Right cardiac atrium (tissue), 5 donors: Measurements from ENCODE around the gene TSPAN7. TPM values are rescaled to one million over a fixed set of nuclear protein-coding genes. Genes with fewer than 3 reads are reported as not detected.

Source experiments
- ATAC-seq, 2 donors: fragments of 200-7000 bp; cut with Tn5 transposase; one replicate each; pipeline versions ENCODE4 v1.8.0 to v1.9.1; 2020; ENCODE audit warnings: moderate library complexity in 2 of 2, mild to moderate bottlenecking in 1 of 2
- DNase-seq, 3 donors: peaks; one replicate each; pipeline ENCODE4 v3.0.0-alpha.2; 2020
- H3K27ac ChIP-seq: one replicate; pipeline ENCODE4 v1.5.1; 2013; ENCODE audit warnings: mild to moderate bottlenecking, low read length, control low read depth, moderate library complexity
- H3K27me3 ChIP-seq: one replicate; pipeline ENCODE4 v1.6.1; 2013; ENCODE audit not compliant: control insufficient read depth, insufficient read depth
- H3K4me1 ChIP-seq: one replicate; pipeline ENCODE4 v1.6.1; 2013; ENCODE audit warnings: low read length; ENCODE audit not compliant: control insufficient read depth, insufficient read depth
- H3K4me3 ChIP-seq: one replicate; pipeline ENCODE4 v1.5.1; 2013; ENCODE audit warnings: low read length, control low read depth
- H3K9me3 ChIP-seq: one replicate; pipeline ENCODE4 v1.6.1; 2013; ENCODE audit warnings: low read length; ENCODE audit not compliant: control insufficient read depth
- WGBS: extraction: QIAGEN DNeasy Blood & Tissue Kit; methylation state at CpG from one replicate; pipeline ENCODE4 v1.1.7; 2013; 5-methylcytosine and 5-hydroxymethylcytosine counted together
- intact Hi-C, 4 donors: fragments of 100-400 bp; cut with DNase I; formaldehyde crosslinking; loops; one replicate each; pipeline versions ENCODE4 v1.11.0 to v1.14.0; 2022 to 2023
- polyA plus RNA-seq: library from polyadenylated mRNA; stranded (reverse); fragments of 200-250 nt; gene quantifications from one replicate; pipeline ENCODE4 v1.2.3, GENCODE V29; 2013
- total RNA-seq, 4 donors: library from RNA; stranded (reverse); fragmentation: NEBNext Ultra II Directional; extraction: Animal tissue kit (Norgen Biotek cat#: 25700); gene quantifications; one replicate each; pipeline ENCODE4 v1.2.1, GENCODE V29; 2021
- donor health status: healthy with polysubstance abuse.
- donor health status: DM: no; HTN: yes; CAD: no.
- donor health status: DM: no; HTN: no; CAD: no.
- donor health status: DM: no; HTN: yes; CAD: no; lungs with severe emphysema.
- donor health status: DM: yes; HTN: yes; CAD: no.

TSPAN7 gene
- total and polyA plus RNA-seq, 5 donors, result 113 to 196 (median 127) TPM

GRCh38 chrX:38558686-38559085, 2.7 kb upstream of the TSPAN7 start:
- Histone ChIP-seq H3K27me3 (no peaks in the 10 kb centered on the region), H3K27ac (no peak overlapping the region), H3K4me1 (no peaks in the 10 kb centered on the region), H3K4me3 (no peak overlapping the region), H3K9me3 (no peaks in the 10 kb centered on the region)
- intact Hi-C loops, result no loop called here
- DNase-seq, result no peak
- 98% methylated on average over 2 of the region's 2 CpGs for WGBS
- ATAC-seq, result no peak

- DNase-seq (no peak), ATAC-seq (peak; percentile 4 to 9)
- 43% methylated on average over 9 of the region's 9 CpGs for WGBS
- no peaks in the 10 kb centered on the region for H3K9me3 ChIP-seq
- H3K27ac ChIP-seq, result peak overlapping the region; percentile 59
- H3K4me3 ChIP-seq, result peak overlapping the region; percentile 91
- no peaks in the 10 kb centered on the region for H3K27me3 ChIP-seq
- no peaks in the 10 kb centered on the region for H3K4me1 ChIP-seq
- intact Hi-C loops, result no loop called here
Measured at GRCh38 chrX:38560776-38561125, 591 bp upstream of the TSPAN7 start.

- no peaks in the 10 kb centered on the region for H3K4me1 ChIP-seq
- intact Hi-C loops, result no loop called here
- peak overlapping the region; percentile 70 for H3K27ac ChIP-seq
- H3K4me3 ChIP-seq, result peak overlapping the region; percentile 91
- no peaks in the 10 kb centered on the region for H3K27me3 ChIP-seq
- DNase-seq (peak; percentile 22 to 66 (median 64)), ATAC-seq (peak; percentile 58 to 75)
- WGBS, result 1% methylated on average over 36 of the region's 38 CpGs
- no peaks in the 10 kb centered on the region for H3K9me3 ChIP-seq
Measured at GRCh38 chrX:38561951-38562719, 793 bp downstream of the TSPAN7 start.

GRCh38 chrX:38563030-38563429, 1.7 kb downstream of the TSPAN7 start:
- Histone ChIP-seq H3K4me3 (peak overlapping the region; percentile 91), H3K9me3 (no peaks in the 10 kb centered on the region), H3K4me1 (no peaks in the 10 kb centered on the region), H3K27ac (peak overlapping the region; percentile 59), H3K27me3 (no peaks in the 10 kb centered on the region)
- ATAC-seq (no peak), DNase-seq (no peak)
- WGBS, result 11% methylated on average over 5 of the region's 5 CpGs
- intact Hi-C loops, result no loop called here

GRCh38 chrX:38570396-38570795, 9.1 kb downstream of the TSPAN7 start:
- Histone ChIP-seq H3K4me3 (no peak overlapping the region), H3K4me1 (no peaks in the 10 kb centered on the region), H3K27ac (no peak overlapping the region), H3K9me3 (no peaks in the 10 kb centered on the region), H3K27me3 (no peaks in the 10 kb centered on the region)
- DNase-seq, result no peak
- intact Hi-C loops, result no loop called here
- 91% methylated on average over 1 of the region's 1 CpG for WGBS
- ATAC-seq, result no peak

GRCh38 chrX:38571058-38571457, 9.7 kb downstream of the TSPAN7 start:
- intact Hi-C loops, result no loop called here
- no peak for ATAC-seq
- no peaks in the 10 kb centered on the region for H3K4me1 ChIP-seq

GRCh38 chrX:38574858-38575257, 13.5 kb downstream of the TSPAN7 start:
- Histone ChIP-seq H3K4me3 (no peak overlapping the region), H3K27ac (no peak overlapping the region), H3K9me3 (no peaks in the 10 kb centered on the region), H3K4me1 (no peaks in the 10 kb centered on the region), H3K27me3 (no peaks in the 10 kb centered on the region)
- no peak for DNase-seq
- intact Hi-C loops, result no loop called here
- ATAC-seq, result no peak
- WGBS, result 91% methylated on average over 2 of the region's 2 CpGs

More at GRCh38 chrX:38571058-38571457, 9.7 kb downstream of the TSPAN7 start:
- Histone ChIP-seq H3K4me3 (no peak overlapping the region), H3K9me3 (no peaks in the 10 kb centered on the region), H3K27me3 (no peaks in the 10 kb centered on the region), H3K27ac (no peak overlapping the region)
- no peak for DNase-seq

- H3K27me3 ChIP-seq, result no peaks in the 10 kb centered on the region
- no peak for ATAC-seq
- 88% methylated on average over 2 of the region's 2 CpGs for WGBS
- DNase-seq, result no peak
- H3K4me1 ChIP-seq, result no peaks in the 10 kb centered on the region
- no peak overlapping the region for H3K27ac ChIP-seq
- H3K4me3 ChIP-seq, result no peak overlapping the region
- no peaks in the 10 kb centered on the region for H3K9me3 ChIP-seq
- intact Hi-C loops, result no loop called here
Measured at GRCh38 chrX:38575888-38576287, 14.5 kb downstream of the TSPAN7 start.

- intact Hi-C loops, result no loop called here
- Histone ChIP-seq H3K9me3 (no peaks in the 10 kb centered on the region), H3K27ac (no peak overlapping the region), H3K27me3 (no peaks in the 10 kb centered on the region), H3K4me1 (no peaks in the 10 kb centered on the region), H3K4me3 (no peak overlapping the region)
- WGBS, result 91% methylated on average over 3 of the region's 3 CpGs
- no peak for DNase-seq
- no peak for ATAC-seq
Measured at GRCh38 chrX:38577738-38578137, 16.4 kb downstream of the TSPAN7 start.

- no peaks in the 10 kb centered on the region for H3K27me3 ChIP-seq
- intact Hi-C loops, result no loop called here
- no peak overlapping the region for H3K27ac ChIP-seq
- H3K4me3 ChIP-seq, result no peak overlapping the region
- no peaks in the 10 kb centered on the region for H3K9me3 ChIP-seq
- WGBS, result 90% methylated on average over 2 of the region's 2 CpGs
- ATAC-seq (no peak), DNase-seq (no peak)
- H3K4me1 ChIP-seq, result no peaks in the 10 kb centered on the region
Measured at GRCh38 chrX:38578167-38578566, 16.8 kb downstream of the TSPAN7 start.

GRCh38 chrX:38583181-38583580, 21.8 kb downstream of the TSPAN7 start:
- no peak overlapping the region for H3K4me3 ChIP-seq
- no peaks in the 10 kb centered on the region for H3K9me3 ChIP-seq
- H3K4me1 ChIP-seq, result no peaks in the 10 kb centered on the region
- no peak for ATAC-seq
- no peak overlapping the region for H3K27ac ChIP-seq
- no peak for DNase-seq
- WGBS, result 91% methylated on average over 5 of the region's 5 CpGs
- intact Hi-C loops, result no loop called here
- no peaks in the 10 kb centered on the region for H3K27me3 ChIP-seq

- no peaks in the 10 kb centered on the region for H3K9me3 ChIP-seq
- H3K27me3 ChIP-seq, result no peaks in the 10 kb centered on the region
- H3K4me3 ChIP-seq, result no peak overlapping the region
- no peak overlapping the region for H3K27ac ChIP-seq
- ATAC-seq (no peak), DNase-seq (no peak)
- WGBS, result 95% methylated on average over 2 of the region's 2 CpGs
- intact Hi-C loops, result no loop called here
- H3K4me1 ChIP-seq, result no peaks in the 10 kb centered on the region
Measured at GRCh38 chrX:38594434-38594833, 33.1 kb downstream of the TSPAN7 start.
